Natural killer cell (primary cell): ENCODE measurements around the gene BTBD1. TPM values are rescaled to one million over a fixed set of nuclear protein-coding genes. Genes with fewer than 3 reads are reported as not detected.
A peak's percentile ranks its signal among the peaks of the same experiment; 100 is the strongest.

Experiments used
- ATAC-seq, 3 donors: fragments of 150-1000 bp in 2 of 3; fragments of 200-7000 bp in 1 of 3; cut with Tn5 transposase; 1 replicate in 1 of 3; 2 replicates in 2 of 3; pipeline ENCODE4 v1.10.0; 2021; ENCODE audit warnings: mild to moderate bottlenecking in 2 of 3, moderate library complexity in 2 of 3
- DNase-seq, 2 donors: peaks; one replicate each; pipeline versions ENCODE4 v3.0.0 to v3.0.0-alpha.2; 2013 to 2021; ENCODE audit warnings: mixed read lengths in 1 of 2
- H3K27ac ChIP-seq: one replicate; pipeline ENCODE4 v1.5.1; 2013; ENCODE audit warnings: mild to moderate bottlenecking, low read length
- H3K27me3 ChIP-seq: one replicate; pipeline ENCODE4 v1.6.1; 2013; ENCODE audit warnings: low read length; ENCODE audit not compliant: control insufficient read depth, insufficient read depth
- H3K36me3 ChIP-seq: one replicate; pipeline ENCODE4 v1.6.1; 2013; ENCODE audit warnings: low read length; ENCODE audit not compliant: control insufficient read depth, insufficient read depth
- H3K4me1 ChIP-seq: one replicate; pipeline ENCODE4 v1.6.1; 2013; ENCODE audit warnings: low read length; ENCODE audit not compliant: control insufficient read depth, insufficient read depth
- H3K4me3 ChIP-seq: one replicate; pipeline ENCODE4 v1.5.1; 2013; ENCODE audit warnings: low read length
- H3K9me3 ChIP-seq: one replicate; pipeline ENCODE4 v1.6.1; 2013; ENCODE audit warnings: low read length; ENCODE audit not compliant: control insufficient read depth, insufficient read depth
- H3K27ac Mint-ChIP-seq, 2 donors: one replicate each; pipeline ENCODE4 v1.8.0; 2022; ENCODE audit warnings: mild to moderate bottlenecking in 2 of 2, mixed read lengths in 2 of 2, moderate library complexity in 1 of 2
- H3K27me3 Mint-ChIP-seq, 2 donors: one replicate each; pipeline ENCODE4 v1.8.0; 2022; ENCODE audit warnings: low read depth in 2 of 2, mixed read lengths in 2 of 2
- H3K36me3 Mint-ChIP-seq: one replicate; pipeline ENCODE4 v1.8.0; 2022; ENCODE audit warnings: mixed read lengths
- H3K4me1 Mint-ChIP-seq, 2 donors: one replicate each; pipeline ENCODE4 v1.8.0; 2022; ENCODE audit warnings: mixed read lengths in 2 of 2
- H3K4me3 Mint-ChIP-seq: one replicate; pipeline ENCODE4 v1.8.0; 2022; ENCODE audit warnings: mild to moderate bottlenecking, moderate library complexity, mixed read lengths
- H3K9me3 Mint-ChIP-seq, 2 donors: one replicate each; pipeline ENCODE4 v1.8.0; 2022; ENCODE audit warnings: mixed read lengths in 2 of 2
- whole genome bisulfite sequencing: methylation state at CpG from one replicate; pipeline ENCODE4 v1.1.7; 2013; ENCODE audit warnings: missing lambda C conversion rate; ENCODE audit not compliant: insufficient coverage; 5-methylcytosine and 5-hydroxymethylcytosine counted together
- intact Hi-C: fragments of 100-400 bp; cut with micrococcal nuclease; formaldehyde crosslinking; loops from one replicate; pipeline ENCODE4 v1.14.2; 2022
- total RNA-seq, 4 donors: library from RNA; stranded (reverse); fragments of 120-200 nt in 1 of 4; gene quantifications; one replicate each; pipeline versions ENCODE4 v1.2.3 to v1.2.4, GENCODE V29; 2013 to 2022
- TF ChIP-seq, protein P1 (sequence below): fragments of 200-600 bp; IDR thresholded peaks from one replicate; pipeline ENCODE4 v1.8.0; 2022; ENCODE audit warnings: antibody characterized with exemption

BTBD1 gene
- total RNA-seq, 3 donors from 2014 or later (not counting 1 experiment from before 2014, with no cell fraction given) = 42.5 to 54.4 (median 54.0) TPM

- intact Hi-C loops = loop anchor here (1.0 to 2.0 kb wide), 2 partner anchors 13 to 151 kb away; partner anchors contain the start of gene RAMAC
- no peaks in the 10 kb centered on the region for H3K9me3 ChIP-seq
- WGBS = 4% methylated on average over 6 of the region's 6 CpGs
These were observed 67.0 kb downstream of the BTBD1 start for GRCh38 chr15:82999905-83000671.

GRCh38 chr15:82999426-82999825 lies 67.6 kb downstream of the BTBD1 start:
- Mint-ChIP-seq H3K36me3 (no peaks in the 10 kb centered on the region), H3K27ac (no peak overlapping the region), H3K4me3 (no peak overlapping the region), H3K27me3 (no peaks in the 10 kb centered on the region), H3K9me3 (no peaks in the 10 kb centered on the region), H3K4me1 (peaks cover 7 to 8% of the 10 kb centered on the region in 2 donors)
- TF ChIP-seq, protein P1, sequence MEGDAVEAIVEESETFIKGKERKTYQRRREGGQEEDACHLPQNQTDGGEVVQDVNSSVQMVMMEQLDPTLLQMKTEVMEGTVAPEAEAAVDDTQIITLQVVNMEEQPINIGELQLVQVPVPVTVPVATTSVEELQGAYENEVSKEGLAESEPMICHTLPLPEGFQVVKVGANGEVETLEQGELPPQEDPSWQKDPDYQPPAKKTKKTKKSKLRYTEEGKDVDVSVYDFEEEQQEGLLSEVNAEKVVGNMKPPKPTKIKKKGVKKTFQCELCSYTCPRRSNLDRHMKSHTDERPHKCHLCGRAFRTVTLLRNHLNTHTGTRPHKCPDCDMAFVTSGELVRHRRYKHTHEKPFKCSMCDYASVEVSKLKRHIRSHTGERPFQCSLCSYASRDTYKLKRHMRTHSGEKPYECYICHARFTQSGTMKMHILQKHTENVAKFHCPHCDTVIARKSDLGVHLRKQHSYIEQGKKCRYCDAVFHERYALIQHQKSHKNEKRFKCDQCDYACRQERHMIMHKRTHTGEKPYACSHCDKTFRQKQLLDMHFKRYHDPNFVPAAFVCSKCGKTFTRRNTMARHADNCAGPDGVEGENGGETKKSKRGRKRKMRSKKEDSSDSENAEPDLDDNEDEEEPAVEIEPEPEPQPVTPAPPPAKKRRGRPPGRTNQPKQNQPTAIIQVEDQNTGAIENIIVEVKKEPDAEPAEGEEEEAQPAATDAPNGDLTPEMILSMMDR = no peak
- ATAC-seq (no peak), DNase-seq (no peak)
- no peaks in the 10 kb centered on the region for H3K9me3 ChIP-seq
- intact Hi-C loops = no loop called here
- H3K36me3 ChIP-seq = no peaks in the 10 kb centered on the region
- H3K27ac ChIP-seq = no peak overlapping the region
- no peak overlapping the region for H3K4me3 ChIP-seq
- H3K27me3 ChIP-seq = no peaks in the 10 kb centered on the region
- peaks cover 7% of the 10 kb centered on the region for H3K4me1 ChIP-seq
- WGBS = 97% methylated on average over 6 of the region's 6 CpGs

More at GRCh38 chr15:82999905-83000671, 67.0 kb downstream of the BTBD1 start:
- Mint-ChIP-seq H3K27me3 (no peaks in the 10 kb centered on the region), H3K36me3 (no peaks in the 10 kb centered on the region), H3K4me3 (peak overlapping the region; percentile 77), H3K27ac (peak overlapping the region; percentile 58 to 85), H3K9me3 (no peaks in the 10 kb centered on the region), H3K4me1 (peaks cover 7 to 8% of the 10 kb centered on the region in 2 donors)
- Histone ChIP-seq H3K27ac (peak overlapping the region; percentile 37), H3K4me1 (peaks cover 7% of the 10 kb centered on the region), H3K36me3 (peaks cover 5% of the 10 kb centered on the region), H3K4me3 (no peak overlapping the region), H3K27me3 (no peaks in the 10 kb centered on the region)
- DNase-seq (peak in 1 of 2 donors; percentile 74), ATAC-seq (peak; percentile 81 to 91 (median 84))
- TF ChIP-seq, protein P1 = peak; percentile 64

GRCh38 chr15:82995938-82996337 lies 71.1 kb downstream of the BTBD1 start:
- Histone ChIP-seq H3K36me3 (peaks cover 5% of the 10 kb centered on the region), H3K9me3 (no peaks in the 10 kb centered on the region), H3K27ac (no peak overlapping the region), H3K4me1 (peaks cover 7% of the 10 kb centered on the region), H3K27me3 (no peaks in the 10 kb centered on the region), H3K4me3 (no peak overlapping the region)
- no peaks in the 10 kb centered on the region for H3K36me3 Mint-ChIP-seq
- H3K9me3 Mint-ChIP-seq = no peaks in the 10 kb centered on the region
- TF ChIP-seq, protein P1 = no peak
- no peak for ATAC-seq
- H3K4me3 Mint-ChIP-seq = no peak overlapping the region
- WGBS = 100% methylated on average over 1 of the region's 3 CpGs
- H3K4me1 Mint-ChIP-seq = peaks cover 7 to 8% of the 10 kb centered on the region in 2 donors
- intact Hi-C loops = no loop called here
- H3K27ac Mint-ChIP-seq = no peak overlapping the region
- no peak for DNase-seq
- no peaks in the 10 kb centered on the region for H3K27me3 Mint-ChIP-seq
